MM.1S (cell line): Measurements from ENCODE around the gene TBX20.

Experiments
- DNase-seq: peaks from one replicate; pipeline ENCODE4 v3.0.0-alpha.2; 2015
- H2AFZ ChIP-seq: fragments of 300-600 bp; sonication (generic); 2 replicates; pipeline ENCODE4 v1.6.0; 2016; ENCODE audit warnings: antibody characterized with exemption, low read length
- H3F3A ChIP-seq: fragments of 300-600 bp; sonication (generic); 2 replicates; pipeline ENCODE4 v1.6.1; 2016; ENCODE audit warnings: mild to moderate bottlenecking, antibody characterized with exemption, low read length, moderate library complexity, mixed read lengths; ENCODE audit not compliant: insufficient read depth
- H3K27ac ChIP-seq: fragments of 300-600 bp; sonication (generic); 2 replicates; pipeline ENCODE4 v1.5.1; 2016; ENCODE audit warnings: mild to moderate bottlenecking, low read length
- H3K27me3 ChIP-seq: fragments of 300-600 bp; sonication (generic); replicated peaks from 2 replicates; pipeline ENCODE4 v1.6.0; 2016; ENCODE audit warnings: low read length; ENCODE audit not compliant: insufficient read depth
- H3K36me3 ChIP-seq: fragments of 300-600 bp; sonication (generic); replicated peaks from 2 replicates; pipeline ENCODE4 v1.6.1; 2016; ENCODE audit warnings: mild to moderate bottlenecking, low read length, mixed read lengths; ENCODE audit not compliant: insufficient read depth
- H3K4me1 ChIP-seq: fragments of 300-600 bp; sonication (generic); 2 replicates; pipeline ENCODE4 v1.6.1; 2016; ENCODE audit warnings: low read length, mixed read lengths
- H3K4me2 ChIP-seq: fragments of 300-600 bp; sonication (generic); 2 replicates; pipeline ENCODE4 v1.6.0; 2016; ENCODE audit warnings: low read depth, low read length
- H3K4me3 ChIP-seq: fragments of 300-600 bp; sonication (generic); 2 replicates; pipeline ENCODE4 v1.5.1; 2016; ENCODE audit warnings: low read length, mixed read lengths
- H3K79me2 ChIP-seq: fragments of 300-600 bp; sonication (generic); 2 replicates; pipeline ENCODE4 v1.6.1; 2016; ENCODE audit warnings: mixed run types, low read length, mixed read lengths
- H3K9ac ChIP-seq: fragments of 300-600 bp; sonication (generic); 2 replicates; pipeline ENCODE4 v1.6.1; 2016; ENCODE audit warnings: low read length, mixed read lengths
- H3K9me2 ChIP-seq: fragments of 300-600 bp; sonication (generic); replicated peaks from 2 replicates; pipeline ENCODE4 v1.6.1; 2016; ENCODE audit warnings: mild to moderate bottlenecking, low read length, mixed read lengths; ENCODE audit not compliant: insufficient read depth
- H3K9me3 ChIP-seq: fragments of 300-600 bp; sonication (generic); replicated peaks from 2 replicates; pipeline ENCODE4 v1.6.1; 2016; ENCODE audit warnings: mild to moderate bottlenecking, low read length, mixed read lengths; ENCODE audit not compliant: insufficient read depth
- H4K20me1 ChIP-seq: fragments of 300-600 bp; sonication (generic); 2 replicates; pipeline ENCODE4 v1.6.1; 2016; ENCODE audit warnings: mild to moderate bottlenecking, low read length, moderate library complexity, mixed read lengths; ENCODE audit not compliant: insufficient read depth
- CTCF ChIP-seq: fragments of 300-600 bp; sonication (generic); IDR thresholded peaks from 2 replicates; pipeline ENCODE4 v1.5.1; 2016; ENCODE audit warnings: antibody characterized with exemption, low read length, mixed read lengths
- EZH2 ChIP-seq: fragments of 300-600 bp; sonication (generic); optimal IDR thresholded peaks from 2 replicates; pipeline ENCODE3; 2017; ENCODE audit warnings: low read depth, mild to moderate bottlenecking, antibody characterized with exemption, low read length, mixed read lengths
- EZH2phosphoT487 ChIP-seq: fragments of 300-600 bp; sonication (generic); IDR thresholded peaks from 2 replicates; pipeline ENCODE4 v1.6.1; 2018; ENCODE audit warnings: antibody characterized with exemption, low read length

The TBX20 gene

GRCh38 chr7:35257251-35258124 lies 3.6 kb upstream of the TBX20 start:
- H3K9me3 ChIP-seq, result no peaks in the 10 kb centered on the region
- no peak overlapping the region for H3K9ac ChIP-seq
- no peaks in the 10 kb centered on the region for H3F3A ChIP-seq
- DNase-seq, result no peak
- H3K27ac ChIP-seq, result no peak overlapping the region
- no peaks in the 10 kb centered on the region for H3K4me1 ChIP-seq
- no peaks in the 10 kb centered on the region for H3K9me2 ChIP-seq
- H3K79me2 ChIP-seq, result no peaks in the 10 kb centered on the region
- TF ChIP-seq EZH2, result no peak
- no peak for TF ChIP-seq EZH2phosphoT487
- no peak for TF ChIP-seq CTCF
- H3K4me3 ChIP-seq, result no peak overlapping the region
- H2AFZ ChIP-seq, result no peak overlapping the region
- no peaks in the 10 kb centered on the region for H3K36me3 ChIP-seq
- no peak overlapping the region for H3K4me2 ChIP-seq
- H4K20me1 ChIP-seq, result no peaks in the 10 kb centered on the region
- peaks cover 18% of the 10 kb centered on the region for H3K27me3 ChIP-seq

- no peaks in the 10 kb centered on the region for H3K9me3 ChIP-seq
- no peaks in the 10 kb centered on the region for H3F3A ChIP-seq
- no peak overlapping the region for H3K27ac ChIP-seq
- DNase-seq, result no peak
- no peak overlapping the region for H3K9ac ChIP-seq
- no peaks in the 10 kb centered on the region for H4K20me1 ChIP-seq
- H3K4me3 ChIP-seq, result no peak overlapping the region
- TF ChIP-seq EZH2, result no peak
- TF ChIP-seq CTCF, result no peak
- TF ChIP-seq EZH2phosphoT487, result no peak
- H3K36me3 ChIP-seq, result no peaks in the 10 kb centered on the region
- H3K4me1 ChIP-seq, result no peaks in the 10 kb centered on the region
- H3K9me2 ChIP-seq, result no peaks in the 10 kb centered on the region
- no peak overlapping the region for H2AFZ ChIP-seq
- H3K79me2 ChIP-seq, result no peaks in the 10 kb centered on the region
- H3K4me2 ChIP-seq, result no peak overlapping the region
- H3K27me3 ChIP-seq, result peaks cover 18% of the 10 kb centered on the region
Measured at GRCh38 chr7:35256256-35257175, 2.6 kb upstream of the TBX20 start.

GRCh38 chr7:35255443-35256255 lies 1.7 kb upstream of the TBX20 start:
- H3K9ac ChIP-seq, result no peak overlapping the region
- H3K27me3 ChIP-seq, result peaks cover 18% of the 10 kb centered on the region
- TF ChIP-seq EZH2phosphoT487 (no peak), EZH2 (no peak), CTCF (no peak)
- no peak overlapping the region for H3K27ac ChIP-seq
- no peaks in the 10 kb centered on the region for H4K20me1 ChIP-seq
- no peaks in the 10 kb centered on the region for H3K79me2 ChIP-seq
- no peaks in the 10 kb centered on the region for H3K9me3 ChIP-seq
- H3K4me3 ChIP-seq, result no peak overlapping the region
- H2AFZ ChIP-seq, result no peak overlapping the region
- DNase-seq, result no peak
- no peak overlapping the region for H3K4me2 ChIP-seq
- no peaks in the 10 kb centered on the region for H3K4me1 ChIP-seq
- no peaks in the 10 kb centered on the region for H3F3A ChIP-seq
- H3K36me3 ChIP-seq, result no peaks in the 10 kb centered on the region
- H3K9me2 ChIP-seq, result no peaks in the 10 kb centered on the region
